Smooth muscle cell (in vitro differentiated cells): ENCODE data around the gene FLOT2. TPM values are rescaled to one million over a fixed set of nuclear protein-coding genes. Genes with fewer than 3 reads are reported as not detected.
A peak's percentile ranks its signal among the peaks of the same experiment; 100 is the strongest.

ENCODE experiments used
- DNase-seq: peaks from one replicate; lab custom pipeline; 2025; ENCODE audit not compliant: unreplicated experiment; lab: John Stamatoyannopoulos, UW
- H2AFZ ChIP-seq: fragments of 200-600 bp; sonication (generic); 2 replicates; pipeline ENCODE4 v1.6.0; 2016; ENCODE audit warnings: antibody characterized with exemption, low read depth, mild to moderate bottlenecking
- H3F3A ChIP-seq: fragments of 200-600 bp; sonication (generic); 2 replicates; pipeline ENCODE4 v1.6.0; 2017; ENCODE audit warnings: antibody characterized with exemption, low read depth
- H3K27ac ChIP-seq: fragments of 200-600 bp; sonication (generic); 2 replicates; pipeline ENCODE4 v1.5.1; 2016; ENCODE audit warnings: low read depth, mild to moderate bottlenecking
- H3K27me3 ChIP-seq: fragments of 200-600 bp; sonication (generic); 2 replicates; pipeline ENCODE4 v1.6.1; 2016; ENCODE audit warnings: low read depth, mild to moderate bottlenecking
- H3K36me3 ChIP-seq: fragments of 200-600 bp; sonication (generic); 2 replicates; pipeline ENCODE4 v1.5.1; 2016; ENCODE audit warnings: low read depth
- H3K4me1 ChIP-seq: fragments of 200-600 bp; sonication (generic); 2 replicates; pipeline ENCODE4 v1.5.1; 2016; ENCODE audit warnings: low read depth
- H3K4me2 ChIP-seq: fragments of 200-600 bp; sonication (generic); 2 replicates; pipeline ENCODE4 v1.6.0; 2016; ENCODE audit warnings: mild to moderate bottlenecking
- H3K4me3 ChIP-seq: fragments of 200-600 bp; sonication (generic); 2 replicates; pipeline ENCODE4 v1.5.1; 2016; ENCODE audit warnings: mild to moderate bottlenecking
- H3K79me2 ChIP-seq: fragments of 200-600 bp; sonication (generic); 2 replicates; pipeline ENCODE4 v1.6.0; 2016; ENCODE audit warnings: low read depth, mild to moderate bottlenecking
- H3K9ac ChIP-seq: fragments of 200-600 bp; sonication (generic); 2 replicates; pipeline ENCODE4 v1.6.0; 2016; ENCODE audit warnings: low read depth
- H3K9me3 ChIP-seq: fragments of 200-600 bp; sonication (generic); replicated peaks from 2 replicates; pipeline ENCODE4 v1.5.1; 2016; ENCODE audit warnings: low read depth
- H4K20me1 ChIP-seq: fragments of 200-600 bp; sonication (generic); 2 replicates; pipeline ENCODE4 v1.6.0; 2016; ENCODE audit warnings: low read depth
- CTCF ChIP-seq: fragments of 200-600 bp; sonication (generic); IDR thresholded peaks from 2 replicates; pipeline ENCODE4 v1.5.1; 2017; ENCODE audit warnings: borderline replicate concordance, mild to moderate bottlenecking, antibody characterized with exemption; ENCODE audit not compliant: insufficient read depth, poor library complexity, severe bottlenecking
- WGBS: methylation state at CpG from one replicate; pipeline ENCODE4 v1.1.7; 2016; ENCODE audit warnings: low lambda C conversion rate; 5-methylcytosine and 5-hydroxymethylcytosine counted together
- polyA plus RNA-seq: library from polyadenylated mRNA; unstranded; fragments of >200 nt; fragmentation: Nextera tagmentation; extraction: Ambion mirVana; gene quantifications from 2 replicates; pipeline ENCODE4 v1.2.1, GENCODE V29; 2016
- total RNA-seq: library from RNA; depleted of rRNA; stranded (reverse); fragments of >200 nt; gene quantifications from 2 replicates; pipeline ENCODE4 v1.2.3, GENCODE V29; 2014

FLOT2 gene
- total and polyA plus RNA-seq, 2 experiments from 2014 or later = 18.1 to 40.1 TPM

DNA sequence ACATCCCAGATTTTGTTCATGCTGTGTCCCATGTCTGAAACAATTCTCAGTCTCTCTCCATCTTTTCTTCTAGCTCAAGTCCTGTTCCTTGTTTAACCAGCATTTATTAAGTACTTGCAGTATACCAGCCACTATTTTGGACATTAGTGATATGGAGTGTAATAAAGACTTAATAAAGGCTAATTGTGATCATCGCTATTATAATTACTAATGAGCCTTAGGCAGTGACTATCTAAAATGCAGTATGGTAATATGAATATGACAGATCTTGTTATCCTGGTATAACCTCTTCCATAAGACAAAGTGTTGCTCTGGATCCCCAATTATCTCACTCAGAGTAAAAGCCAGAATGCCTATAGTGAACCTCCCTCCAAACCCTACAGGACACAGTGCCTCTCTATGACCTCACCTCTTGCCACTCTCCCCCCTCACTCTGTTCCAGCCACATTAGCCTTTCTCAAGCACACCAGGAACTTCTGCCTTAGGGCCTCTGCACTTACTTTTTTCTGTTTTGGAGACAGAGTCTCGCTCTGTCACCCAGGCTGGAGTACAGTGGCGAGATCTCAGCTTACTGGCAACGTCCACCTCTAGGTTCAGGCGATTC, 1.8 kb upstream of the FLOT2 start:
- DNase-seq = no peak
- no peaks in the 10 kb centered on the region for H3K9me3 ChIP-seq
- peaks cover 13% of the 10 kb centered on the region for H3K4me1 ChIP-seq
- no peak for TF ChIP-seq CTCF
- H3K4me2 ChIP-seq = no peak overlapping the region
- 96% methylated on average over 5 of the region's 5 CpGs for WGBS
- peaks cover 29% of the 10 kb centered on the region for H3F3A ChIP-seq
- H3K36me3 ChIP-seq = no peaks in the 10 kb centered on the region
- peaks cover 12% of the 10 kb centered on the region for H3K79me2 ChIP-seq
- H3K9ac ChIP-seq = no peak overlapping the region
- H3K27me3 ChIP-seq = no peaks in the 10 kb centered on the region
- H4K20me1 ChIP-seq = peaks cover 16% of the 10 kb centered on the region
- no peak overlapping the region for H2AFZ ChIP-seq
- no peak overlapping the region for H3K4me3 ChIP-seq
- no peak overlapping the region for H3K27ac ChIP-seq

GRCh38 chr17:28898527-28898955, 1.0 kb upstream of the FLOT2 start:
- no peaks in the 10 kb centered on the region for H3K9me3 ChIP-seq
- no peak overlapping the region for H3K9ac ChIP-seq
- H3K36me3 ChIP-seq = no peaks in the 10 kb centered on the region
- 86% methylated on average over 12 of the region's 12 CpGs for WGBS
- no peaks in the 10 kb centered on the region for H3K27me3 ChIP-seq
- no peak for TF ChIP-seq CTCF
- H3K4me3 ChIP-seq = no peak overlapping the region
- H4K20me1 ChIP-seq = peaks cover 16% of the 10 kb centered on the region
- H3K4me2 ChIP-seq = no peak overlapping the region
- H3K4me1 ChIP-seq = peaks cover 13% of the 10 kb centered on the region
- H2AFZ ChIP-seq = no peak overlapping the region
- DNase-seq = no peak
- peaks cover 22% of the 10 kb centered on the region for H3F3A ChIP-seq
- H3K27ac ChIP-seq = no peak overlapping the region
- peaks cover 19% of the 10 kb centered on the region for H3K79me2 ChIP-seq

- no peaks in the 10 kb centered on the region for H3K9me3 ChIP-seq
- H3K4me3 ChIP-seq = peak overlapping the region; percentile 94
- WGBS = 43% methylated on average over 18 of the region's 23 CpGs
- H3K27me3 ChIP-seq = no peaks in the 10 kb centered on the region
- peaks cover 11% of the 10 kb centered on the region for H4K20me1 ChIP-seq
- TF ChIP-seq CTCF = no peak
- no peaks in the 10 kb centered on the region for H3K36me3 ChIP-seq
- H3K4me2 ChIP-seq = peak overlapping the region; percentile 99
- peaks cover 19% of the 10 kb centered on the region for H3K79me2 ChIP-seq
- peaks cover 13% of the 10 kb centered on the region for H3K4me1 ChIP-seq
- H3F3A ChIP-seq = peaks cover 16% of the 10 kb centered on the region
- no peak for DNase-seq
- H2AFZ ChIP-seq = peak overlapping the region; percentile 98
- peak overlapping the region; percentile 28 for H3K9ac ChIP-seq
- no peak overlapping the region for H3K27ac ChIP-seq
Observed at GRCh38 chr17:28897769-28898526, 415 bp upstream of the FLOT2 start.
